ENCODE results near the gene DEGS1. TPM values are rescaled to one million over a fixed set of nuclear protein-coding genes. Genes with fewer than 3 reads are reported as not detected.

Gene DEGS1
- total RNA-seq, 4 donors from 2014 or later = 87.7 to 138 (median 101) TPM

GRCh38 chr1:224149709-224150108 is 33.3 kb upstream of the DEGS1 start:
- Histone ChIP-seq H3K27ac (no peak overlapping the region), H3K27me3 (no peaks in the 10 kb centered on the region), H3K9me3 (no peaks in the 10 kb centered on the region), H3K4me3 (replicated peaks in 1 of 3) (no peak overlapping the region), H3K4me1 (no peaks in the 10 kb centered on the region), H3K36me3 (no peaks in the 10 kb centered on the region)
- intact Hi-C loops (cut with DNase I) = no loop called here
- 70 to 75% methylated on average over 1 of the region's 1 CpG for WGBS, 2 donors
- no peak for TF ChIP-seq CTCF (IDR thresholded peaks at IDR 0.05)
- TF ChIP-seq POLR2A (IDR thresholded peaks at IDR 0.05) = no peak
- DNase-seq = no peak

GRCh38 chr1:224151117-224151516 is 31.9 kb upstream of the DEGS1 start:
- H3K4me3 ChIP-seq (replicated peaks in 1 of 3) = no peak overlapping the region
- WGBS, 2 donors = 82 to 95% methylated on average over 3 of the region's 3 CpGs

GRCh38 chr1:224157316-224157715 is 25.7 kb upstream of the DEGS1 start:
- Histone ChIP-seq H3K4me3 (replicated peaks in 1 of 3) (no peak overlapping the region), H3K27me3 (no peaks in the 10 kb centered on the region), H3K36me3 (peaks cover 6 to 24% of the 10 kb centered on the region in 2 donors), H3K9me3 (no peaks in the 10 kb centered on the region), H3K27ac (no peak overlapping the region), H3K4me1 (no peaks in the 10 kb centered on the region)
- DNase-seq = no peak
- TF ChIP-seq POLR2A (IDR thresholded peaks at IDR 0.05) (no peak), CTCF (IDR thresholded peaks at IDR 0.05) (no peak)
- WGBS, 2 donors = 94 to 95% methylated on average over 11 of the region's 11 CpGs
- intact Hi-C loops (cut with DNase I) = no loop called here

More at GRCh38 chr1:224151117-224151516, 31.9 kb upstream of the DEGS1 start:
- no peaks in the 10 kb centered on the region for H3K27me3 ChIP-seq
- intact Hi-C loops (cut with DNase I) = no loop called here
- no peak overlapping the region for H3K27ac ChIP-seq
- no peak for DNase-seq
- no peaks in the 10 kb centered on the region for H3K4me1 ChIP-seq
- no peaks in the 10 kb centered on the region for H3K9me3 ChIP-seq
- H3K36me3 ChIP-seq = no peaks in the 10 kb centered on the region
- TF ChIP-seq POLR2A (IDR thresholded peaks at IDR 0.05) (no peak), CTCF (IDR thresholded peaks at IDR 0.05) (no peak)

GRCh38 chr1:224159541-224159940 is 23.5 kb upstream of the DEGS1 start:
- H3K27ac ChIP-seq = no peak overlapping the region
- no peak overlapping the region for H3K4me3 ChIP-seq (replicated peaks in 1 of 3)
- peaks cover 6 to 24% of the 10 kb centered on the region in 2 donors for H3K36me3 ChIP-seq
- TF ChIP-seq CTCF (IDR thresholded peaks at IDR 0.05) (no peak), POLR2A (IDR thresholded peaks at IDR 0.05) (no peak)
- no peaks in the 10 kb centered on the region for H3K4me1 ChIP-seq
- H3K27me3 ChIP-seq = no peaks in the 10 kb centered on the region
- no peak for DNase-seq
- H3K9me3 ChIP-seq = no peaks in the 10 kb centered on the region
- WGBS, 2 donors = 76 to 77% methylated on average over 6 of the region's 6 CpGs
- intact Hi-C loops (cut with DNase I) = no loop called here

- Histone ChIP-seq H3K27me3 (no peaks in the 10 kb centered on the region), H3K4me1 (no peaks in the 10 kb centered on the region), H3K4me3 (replicated peaks in 1 of 3) (no peak overlapping the region), H3K36me3 (peaks cover 6 to 24% of the 10 kb centered on the region in 2 donors), H3K9me3 (no peaks in the 10 kb centered on the region), H3K27ac (no peak overlapping the region)
- intact Hi-C loops (cut with DNase I) = no loop called here
- TF ChIP-seq POLR2A (IDR thresholded peaks at IDR 0.05) (no peak), CTCF (IDR thresholded peaks at IDR 0.05) (no peak)
- no peak for DNase-seq
- 93 to 96% methylated on average over 9 of the region's 9 CpGs for WGBS, 2 donors
These were observed 22.8 kb upstream of the DEGS1 start for GRCh38 chr1:224160171-224160682.
